ENCODE measurements around the gene MAN1A2.
"Not testable (repeated sequence)": the region's sequence is repeated elsewhere in the genome, so short reads cannot be mapped to it uniquely, and the experiment has no call there.

The MAN1A2 gene

GRCh38 chr1:117367046-117368025 is at the start of gene MAN1A2:
Gene MAN1A2, plus strand, starts transcription at chr1:117367449. Its CDS starts 735 bp downstream, at chr1:117368184.
- peak; percentile 35 for DNase-seq (ENCODE audit: insufficient read length, low spot score)
- FAIRE-seq: no peak

GRCh38 chr1:117318011-117318410 is 49.2 kb upstream of the MAN1A2 start:
- FAIRE-seq: no peak
- DNase-seq (ENCODE audit: insufficient read length, low spot score): no peak

- no peak for FAIRE-seq
Observed at GRCh38 chr1:117318426-117318825, 48.8 kb upstream of the MAN1A2 start.

DNA sequence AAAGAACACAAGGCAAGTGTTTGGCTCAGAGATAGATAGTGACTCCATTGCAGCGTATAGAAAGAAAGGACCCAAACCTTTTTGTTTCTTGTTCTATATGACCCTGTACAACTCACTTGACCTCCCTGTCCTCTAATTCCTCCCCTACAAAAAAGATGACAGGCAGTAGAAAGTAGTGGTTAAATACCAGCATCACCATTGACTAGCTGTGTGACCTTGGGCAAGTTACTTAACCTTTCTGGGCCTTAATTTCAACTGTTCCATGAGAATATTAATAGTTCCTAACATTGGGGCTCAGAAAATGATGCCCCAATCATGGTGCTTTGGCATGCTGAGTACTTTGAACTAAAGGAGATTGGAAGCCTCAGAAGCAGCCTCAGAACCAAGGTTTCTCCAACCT is 46.7 kb upstream of the MAN1A2 start:
- no peak for FAIRE-seq
- DNase-seq (ENCODE audit: insufficient read length, low spot score): no peak

More at GRCh38 chr1:117318426-117318825, 48.8 kb upstream of the MAN1A2 start:
- DNase-seq (ENCODE audit: insufficient read length, low spot score): no peak

DNA sequence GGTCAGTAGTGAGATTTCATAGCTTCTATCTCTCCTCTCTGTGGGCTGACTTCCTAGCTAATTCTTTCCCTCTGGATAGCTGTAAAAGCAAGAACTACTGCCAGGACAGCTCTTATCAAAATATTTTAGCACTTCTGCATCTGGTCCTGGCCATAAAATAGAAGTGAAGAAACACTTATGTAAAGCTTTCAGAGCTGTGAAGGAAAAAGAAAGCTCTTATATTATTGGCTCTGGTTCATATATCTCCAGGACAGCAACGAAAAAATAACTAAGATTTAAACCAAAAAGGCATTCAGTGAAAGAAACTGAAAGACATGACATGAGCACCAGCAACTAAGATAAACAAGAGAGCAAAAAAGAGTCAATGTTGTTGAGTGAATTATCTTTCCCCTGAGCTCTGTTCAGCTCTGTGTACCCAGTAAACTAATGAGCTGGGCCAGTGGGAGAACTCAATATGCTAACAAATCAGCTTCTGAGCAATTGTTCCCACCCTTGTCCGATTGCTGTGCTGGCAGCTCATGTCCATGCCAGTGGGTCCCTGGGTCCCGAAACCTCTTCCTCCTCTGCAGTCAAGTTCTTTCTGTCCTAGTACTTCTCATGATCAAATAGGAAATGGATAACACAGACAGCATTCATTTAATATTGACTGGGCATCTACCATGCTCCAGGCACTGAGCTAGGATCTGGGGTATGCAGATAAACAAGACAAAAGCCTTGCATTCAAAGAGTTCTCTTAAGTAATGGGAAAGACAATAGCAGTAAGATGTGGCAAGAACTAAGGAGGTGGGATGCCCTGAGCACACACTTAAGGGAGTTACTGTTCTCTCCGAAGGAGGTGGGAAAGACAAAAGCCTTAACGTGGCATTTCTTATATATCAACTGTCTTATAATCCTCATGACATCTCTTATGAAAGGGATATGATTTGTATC is 45.3 kb upstream of the MAN1A2 start:
- no peak for DNase-seq (ENCODE audit: insufficient read length, low spot score)
- no peak for FAIRE-seq

DNA sequence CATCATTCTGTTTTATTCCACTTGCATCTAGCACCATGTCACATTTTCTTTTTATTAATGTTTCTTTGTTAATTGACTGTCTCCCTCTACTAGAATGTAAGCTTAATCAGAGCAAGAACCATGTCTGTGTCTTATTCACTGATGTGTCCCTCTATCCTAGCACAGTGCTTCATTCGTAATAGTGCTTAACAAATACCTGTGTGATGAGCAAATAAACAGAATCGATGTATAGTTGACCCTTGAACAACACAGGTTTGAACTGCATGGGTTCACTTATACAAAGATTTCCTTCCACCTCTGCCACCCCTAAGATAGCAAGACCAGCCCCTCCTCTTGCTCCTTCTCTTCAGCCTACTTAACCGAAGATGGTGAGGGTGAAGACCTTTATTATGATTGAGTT is 42.9 kb upstream of the MAN1A2 start:
- DNase-seq (ENCODE audit: insufficient read length, low spot score) (no peak), FAIRE-seq (no peak)

DNA sequence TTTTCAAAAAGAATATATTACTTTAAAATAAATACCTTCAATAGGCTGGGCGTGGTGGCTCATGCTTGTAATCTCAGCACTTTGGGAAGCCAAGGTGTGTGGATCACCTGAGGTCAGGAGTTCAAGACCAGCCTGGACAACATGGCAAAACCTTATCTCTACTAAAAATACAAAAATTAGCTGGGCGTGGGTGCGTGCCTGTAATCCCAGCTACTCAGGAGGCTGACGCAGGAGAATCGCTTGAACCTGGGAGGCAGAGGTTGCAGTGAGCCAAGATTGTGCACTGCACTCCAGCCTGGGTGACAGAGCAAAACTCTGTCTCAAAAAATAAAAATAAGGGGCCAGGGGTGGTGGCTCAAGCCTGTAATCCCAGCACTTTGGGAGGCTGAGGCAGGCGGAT is 41.2 kb upstream of the MAN1A2 start:
- FAIRE-seq; DNase-seq (ENCODE audit: insufficient read length, low spot score): not testable (repeated sequence)

DNA sequence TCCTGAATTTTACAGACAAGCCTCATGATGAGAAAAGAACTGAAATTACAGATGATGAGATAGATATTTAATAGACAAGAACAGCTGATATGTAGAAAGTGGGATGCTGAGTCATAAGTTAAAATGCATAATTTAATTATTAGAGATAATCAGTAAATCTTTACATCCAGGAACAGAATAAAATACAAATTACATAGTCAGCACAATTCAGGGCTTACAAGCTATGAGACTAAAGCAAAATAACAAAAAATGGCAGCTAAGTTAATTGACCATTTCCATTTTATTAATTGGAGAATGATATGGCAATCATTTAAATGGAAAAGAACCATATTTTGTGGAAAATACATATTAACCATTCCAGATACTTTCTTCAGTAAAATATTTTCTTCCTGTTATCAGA is 40.2 kb upstream of the MAN1A2 start:
- DNase-seq (ENCODE audit: insufficient read length, low spot score): no peak
- no peak for FAIRE-seq

DNA sequence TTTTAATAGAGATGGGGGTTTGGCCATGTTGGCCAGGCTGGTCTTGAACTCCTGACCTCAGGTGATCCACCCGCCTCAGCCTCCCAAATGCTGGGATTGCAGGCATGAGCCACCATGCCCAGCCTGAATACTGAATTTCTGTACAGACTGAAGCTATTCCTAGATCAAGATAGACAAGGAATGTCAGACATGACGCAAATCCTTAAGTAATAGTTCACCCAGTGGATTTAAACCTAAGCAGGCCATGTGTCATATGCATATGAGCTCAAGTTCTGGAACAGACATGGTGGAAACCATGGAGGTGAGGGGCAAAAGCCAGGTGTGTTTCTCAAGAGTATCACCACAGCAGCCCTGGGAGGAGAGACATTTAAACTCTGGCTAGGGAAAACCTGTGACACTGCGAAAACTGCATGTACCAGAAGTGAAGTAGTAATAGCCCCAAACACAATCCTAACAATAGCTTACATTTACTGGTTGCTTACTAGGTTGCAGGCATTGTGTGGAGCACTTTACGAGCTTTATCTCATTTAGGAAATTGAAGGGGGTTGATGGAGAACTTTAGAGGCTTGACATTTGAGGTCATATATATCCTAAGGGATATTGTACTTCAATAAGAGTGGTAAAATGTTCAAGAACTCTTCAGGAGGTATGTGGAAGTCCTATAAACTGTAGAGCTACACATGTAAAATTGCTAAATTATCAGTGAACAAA is 31.7 kb upstream of the MAN1A2 start:
- DNase-seq (ENCODE audit: insufficient read length, low spot score): no peak
- no peak for FAIRE-seq

- FAIRE-seq (no peak), DNase-seq (ENCODE audit: insufficient read length, low spot score) (no peak)
Observed at GRCh38 chr1:117336088-117336817, 31.0 kb upstream of the MAN1A2 start.

GRCh38 chr1:117339866-117340700 is 27.2 kb upstream of the MAN1A2 start:
- no peak for FAIRE-seq
- DNase-seq (ENCODE audit: insufficient read length, low spot score): peak; percentile 2

DNA sequence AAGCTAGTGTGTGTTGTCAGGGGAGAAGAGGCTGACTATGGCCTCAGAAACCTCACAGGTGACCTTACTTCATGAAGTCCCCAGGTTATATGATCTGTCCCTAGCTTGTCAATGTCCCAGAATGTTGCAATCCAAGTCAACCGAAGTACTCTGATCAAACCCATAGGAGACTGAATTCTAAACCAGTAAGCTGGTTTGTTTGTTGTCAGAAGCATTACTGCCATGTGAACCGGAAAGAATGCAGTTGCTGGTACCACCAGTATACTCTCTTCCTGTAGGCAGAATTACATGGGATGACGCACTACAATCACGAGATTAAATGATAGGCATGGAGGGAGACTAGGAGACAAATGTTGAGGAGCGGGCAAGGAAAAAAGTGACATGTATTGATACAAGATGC is 26.1 kb upstream of the MAN1A2 start:
- no peak for DNase-seq (ENCODE audit: insufficient read length, low spot score)

DNA sequence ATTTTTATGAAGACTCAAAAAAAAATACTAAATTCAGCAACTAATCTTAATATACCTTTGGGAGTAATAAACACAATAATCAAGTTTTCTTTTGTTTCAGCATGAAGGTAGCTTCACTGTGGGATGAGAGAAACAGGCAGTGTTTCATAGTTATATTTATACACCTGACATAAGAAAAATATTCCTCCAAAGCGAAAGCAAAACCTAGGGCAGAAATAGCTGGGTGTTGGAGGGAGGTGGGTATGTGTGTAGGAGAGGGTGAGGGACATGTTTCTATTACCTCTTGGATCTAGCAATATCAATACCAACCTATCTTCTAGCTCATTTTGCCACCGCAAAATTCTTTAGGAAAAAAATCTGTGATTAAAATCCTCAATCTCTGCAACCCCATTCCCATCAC is 24.9 kb upstream of the MAN1A2 start:
- FAIRE-seq (no peak), DNase-seq (ENCODE audit: insufficient read length, low spot score) (no peak)

More for the DNA sequence above, 26.1 kb upstream of the MAN1A2 start:
- no peak for FAIRE-seq

DNA sequence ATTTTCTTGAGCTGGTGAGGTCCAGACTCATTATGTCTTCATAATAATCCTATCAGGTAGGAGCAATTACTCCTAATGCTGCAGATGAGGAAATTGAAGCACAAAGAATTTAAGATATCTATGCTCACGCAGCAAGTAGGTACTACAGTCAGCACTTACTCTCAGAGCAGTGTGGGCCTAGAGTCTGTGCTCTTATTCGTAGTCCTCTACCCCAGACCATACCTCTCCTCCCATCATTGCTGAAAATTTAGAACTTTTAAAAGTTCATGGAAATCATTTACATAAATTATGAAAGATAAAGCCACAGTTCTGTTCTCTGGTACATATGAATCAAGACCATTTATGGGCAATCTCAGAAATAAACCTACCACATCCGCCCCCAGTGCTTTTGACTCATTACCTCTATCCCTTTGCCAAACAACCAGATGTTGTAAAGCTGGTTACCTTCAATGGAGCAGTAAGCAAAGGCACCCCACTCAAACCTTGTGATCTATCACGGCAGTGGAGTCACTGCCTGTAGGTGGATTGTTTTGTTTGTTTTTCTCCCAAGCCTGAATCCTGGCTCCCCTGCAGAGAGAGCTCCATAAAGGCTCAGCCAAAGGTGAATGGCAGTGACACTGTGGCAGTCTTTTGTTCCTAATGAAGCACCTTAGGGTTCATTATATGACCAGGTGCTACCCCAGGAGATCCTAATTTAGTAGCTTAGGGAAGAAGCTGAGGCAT is 20.9 kb upstream of the MAN1A2 start:
- no peak for FAIRE-seq
- DNase-seq (ENCODE audit: insufficient read length, low spot score): no peak

DNA sequence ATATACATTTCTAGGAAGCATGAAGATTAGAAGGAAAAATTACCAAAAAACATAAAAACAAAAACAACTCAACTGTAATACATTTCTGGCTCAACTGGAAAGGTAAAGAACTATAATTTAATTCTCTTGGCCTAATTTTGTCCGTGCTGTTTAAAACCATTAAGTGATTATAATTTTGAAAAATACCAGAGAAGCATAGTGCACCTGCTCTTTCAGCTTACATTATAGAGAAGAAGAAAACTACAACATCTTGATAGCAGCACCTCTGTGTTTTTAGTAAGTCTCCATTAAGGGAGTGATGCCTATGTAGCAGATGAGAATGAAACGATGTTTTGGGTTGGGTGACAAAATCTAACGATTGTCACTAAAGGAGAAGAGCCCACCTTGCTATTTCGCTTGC is 19.3 kb upstream of the MAN1A2 start:
- FAIRE-seq (no peak), DNase-seq (ENCODE audit: insufficient read length, low spot score) (no peak)

DNA sequence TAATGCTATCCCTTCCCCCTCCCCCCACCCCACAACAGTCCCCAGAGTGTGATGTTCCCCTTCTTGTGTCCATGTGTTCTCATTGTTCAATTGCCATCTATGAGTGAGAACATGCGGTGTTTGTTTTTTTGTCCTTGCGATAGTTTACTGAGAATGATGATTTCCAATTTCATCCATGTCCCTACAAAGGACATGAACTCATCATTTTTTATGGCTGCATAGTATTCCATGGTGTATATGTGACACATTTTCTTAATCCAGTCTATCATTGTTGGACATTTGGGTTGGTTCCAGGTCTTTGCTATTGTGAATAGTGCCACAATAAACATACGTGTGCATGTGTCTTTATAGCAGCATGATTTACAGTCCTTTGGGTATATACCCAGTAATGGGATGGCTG is 14.6 kb upstream of the MAN1A2 start:
- FAIRE-seq; DNase-seq (ENCODE audit: insufficient read length, low spot score): not testable (repeated sequence)

DNA sequence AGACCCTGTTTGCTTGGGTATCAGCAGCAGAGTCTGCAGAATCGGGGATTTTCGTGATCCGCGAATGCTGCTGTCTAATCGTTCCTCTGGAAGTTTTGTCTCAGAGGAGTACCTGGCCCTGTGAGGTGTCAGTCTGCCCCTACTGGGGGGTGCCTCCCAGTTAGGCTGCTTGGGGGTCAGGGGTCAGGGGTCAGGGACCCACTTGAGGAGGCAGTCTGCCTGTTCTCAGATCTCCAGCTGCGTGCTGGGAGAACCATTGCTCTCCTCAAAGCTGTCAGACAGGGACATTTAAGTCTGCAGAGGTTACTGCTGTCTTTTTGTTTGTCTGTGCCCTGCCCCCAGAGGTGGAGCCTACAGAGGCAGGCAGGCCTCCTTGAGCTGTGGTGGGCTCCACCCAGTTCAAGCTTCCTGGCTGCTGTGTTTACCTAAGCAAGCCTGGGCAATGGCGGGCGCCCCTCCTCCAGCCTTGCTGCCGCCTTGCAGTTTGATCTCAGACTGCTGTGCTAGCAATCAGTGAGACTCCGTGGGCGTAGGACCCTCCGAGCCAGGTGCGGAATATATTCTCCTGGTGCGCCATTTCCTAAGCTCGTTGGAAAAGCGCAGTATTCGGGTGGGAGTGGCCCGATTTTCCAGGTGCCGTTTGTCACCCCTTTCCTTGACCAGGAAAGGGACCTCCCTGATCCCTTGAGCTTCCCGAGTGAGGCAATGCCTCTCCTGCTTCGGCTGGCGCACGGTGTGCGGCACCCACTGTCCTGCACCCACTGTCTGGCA is 9.2 kb upstream of the MAN1A2 start:
- not testable (repeated sequence) for DNase-seq (ENCODE audit: insufficient read length, low spot score); FAIRE-seq

GRCh38 chr1:117358604-117358887 is 8.7 kb upstream of the MAN1A2 start:
- DNase-seq (ENCODE audit: insufficient read length, low spot score); FAIRE-seq: not testable (repeated sequence)

Measured in HTR-8/SVneo (cell line).